Smooth muscle cell (in vitro differentiated cells): ENCODE data around the gene ACSF3. TPM values are rescaled to one million over a fixed set of nuclear protein-coding genes. Genes with fewer than 3 reads are reported as not detected.

Source experiments
- DNase-seq: peaks from one replicate; lab custom pipeline; 2025; ENCODE audit not compliant: unreplicated experiment; lab: John Stamatoyannopoulos, UW
- H2AFZ ChIP-seq: fragments of 200-600 bp; sonication (generic); 2 replicates; pipeline ENCODE4 v1.6.0; 2016; ENCODE audit warnings: antibody characterized with exemption, low read depth, mild to moderate bottlenecking
- H3F3A ChIP-seq: fragments of 200-600 bp; sonication (generic); 2 replicates; pipeline ENCODE4 v1.6.0; 2017; ENCODE audit warnings: antibody characterized with exemption, low read depth
- H3K27ac ChIP-seq: fragments of 200-600 bp; sonication (generic); 2 replicates; pipeline ENCODE4 v1.5.1; 2016; ENCODE audit warnings: low read depth, mild to moderate bottlenecking
- H3K27me3 ChIP-seq: fragments of 200-600 bp; sonication (generic); 2 replicates; pipeline ENCODE4 v1.6.1; 2016; ENCODE audit warnings: low read depth, mild to moderate bottlenecking
- H3K36me3 ChIP-seq: fragments of 200-600 bp; sonication (generic); 2 replicates; pipeline ENCODE4 v1.5.1; 2016; ENCODE audit warnings: low read depth
- H3K4me1 ChIP-seq: fragments of 200-600 bp; sonication (generic); 2 replicates; pipeline ENCODE4 v1.5.1; 2016; ENCODE audit warnings: low read depth
- H3K4me2 ChIP-seq: fragments of 200-600 bp; sonication (generic); 2 replicates; pipeline ENCODE4 v1.6.0; 2016; ENCODE audit warnings: mild to moderate bottlenecking
- H3K4me3 ChIP-seq: fragments of 200-600 bp; sonication (generic); 2 replicates; pipeline ENCODE4 v1.5.1; 2016; ENCODE audit warnings: mild to moderate bottlenecking
- H3K79me2 ChIP-seq: fragments of 200-600 bp; sonication (generic); 2 replicates; pipeline ENCODE4 v1.6.0; 2016; ENCODE audit warnings: low read depth, mild to moderate bottlenecking
- H3K9ac ChIP-seq: fragments of 200-600 bp; sonication (generic); 2 replicates; pipeline ENCODE4 v1.6.0; 2016; ENCODE audit warnings: low read depth
- H3K9me3 ChIP-seq: fragments of 200-600 bp; sonication (generic); replicated peaks from 2 replicates; pipeline ENCODE4 v1.5.1; 2016; ENCODE audit warnings: low read depth
- H4K20me1 ChIP-seq: fragments of 200-600 bp; sonication (generic); 2 replicates; pipeline ENCODE4 v1.6.0; 2016; ENCODE audit warnings: low read depth
- WGBS: methylation state at CpG from one replicate; pipeline ENCODE4 v1.1.7; 2016; ENCODE audit warnings: low lambda C conversion rate; 5-methylcytosine and 5-hydroxymethylcytosine counted together
- polyA plus RNA-seq: library from polyadenylated mRNA; unstranded; fragments of >200 nt; fragmentation: Nextera tagmentation; extraction: Ambion mirVana; gene quantifications from 2 replicates; pipeline ENCODE4 v1.2.1, GENCODE V29; 2016
- total RNA-seq: library from RNA; depleted of rRNA; stranded (reverse); fragments of >200 nt; gene quantifications from 2 replicates; pipeline ENCODE4 v1.2.3, GENCODE V29; 2014
- TF ChIP-seq, protein P1 (sequence below): fragments of 200-600 bp; sonication (generic); IDR thresholded peaks from 2 replicates; pipeline ENCODE4 v1.5.1; 2017; ENCODE audit warnings: borderline replicate concordance, mild to moderate bottlenecking, antibody characterized with exemption; ENCODE audit not compliant: insufficient read depth, poor library complexity, severe bottlenecking

ACSF3 gene
- total and polyA plus RNA-seq, 2 experiments from 2014 or later = 13.6 to 15.1 TPM

DNA sequence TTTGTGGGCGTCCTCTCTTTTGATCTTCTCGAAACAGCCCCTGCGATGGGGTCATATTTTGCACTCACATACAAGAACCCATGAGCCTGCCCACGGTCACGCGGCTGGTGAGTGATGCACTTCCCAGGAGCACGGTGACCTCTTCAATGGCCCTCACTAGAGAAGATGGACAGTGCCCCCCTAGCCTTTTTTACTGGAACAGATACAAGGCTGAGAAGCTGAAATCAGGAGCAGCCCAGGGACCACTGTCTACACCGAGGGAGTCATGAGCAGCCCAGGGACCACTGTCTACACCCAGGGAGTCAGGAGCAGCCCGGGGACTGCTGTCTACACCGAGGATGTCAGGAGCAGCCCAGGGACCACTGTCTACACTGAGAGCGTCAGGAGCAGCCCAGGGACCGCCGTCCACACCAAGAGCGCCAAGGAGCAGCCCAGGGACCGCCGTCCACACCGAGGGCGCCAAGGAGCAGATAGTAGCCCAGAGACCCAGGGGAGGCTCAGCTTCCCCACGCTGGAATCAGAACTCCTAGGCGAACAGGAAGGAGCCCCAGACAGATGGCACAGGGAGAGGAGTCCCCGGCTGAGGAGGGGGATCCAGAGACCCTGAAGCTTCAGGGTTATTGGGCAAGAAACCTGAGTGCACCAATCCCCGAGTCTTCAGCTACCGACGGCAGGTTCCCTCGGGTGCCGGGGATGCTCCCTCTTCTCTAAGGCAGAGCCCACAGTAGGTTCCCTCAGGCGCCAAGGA, 23.7 kb downstream of the ACSF3 start:
- H3K79me2 ChIP-seq = no peaks in the 10 kb centered on the region
- no peak overlapping the region for H3K4me3 ChIP-seq
- TF ChIP-seq, protein P1, sequence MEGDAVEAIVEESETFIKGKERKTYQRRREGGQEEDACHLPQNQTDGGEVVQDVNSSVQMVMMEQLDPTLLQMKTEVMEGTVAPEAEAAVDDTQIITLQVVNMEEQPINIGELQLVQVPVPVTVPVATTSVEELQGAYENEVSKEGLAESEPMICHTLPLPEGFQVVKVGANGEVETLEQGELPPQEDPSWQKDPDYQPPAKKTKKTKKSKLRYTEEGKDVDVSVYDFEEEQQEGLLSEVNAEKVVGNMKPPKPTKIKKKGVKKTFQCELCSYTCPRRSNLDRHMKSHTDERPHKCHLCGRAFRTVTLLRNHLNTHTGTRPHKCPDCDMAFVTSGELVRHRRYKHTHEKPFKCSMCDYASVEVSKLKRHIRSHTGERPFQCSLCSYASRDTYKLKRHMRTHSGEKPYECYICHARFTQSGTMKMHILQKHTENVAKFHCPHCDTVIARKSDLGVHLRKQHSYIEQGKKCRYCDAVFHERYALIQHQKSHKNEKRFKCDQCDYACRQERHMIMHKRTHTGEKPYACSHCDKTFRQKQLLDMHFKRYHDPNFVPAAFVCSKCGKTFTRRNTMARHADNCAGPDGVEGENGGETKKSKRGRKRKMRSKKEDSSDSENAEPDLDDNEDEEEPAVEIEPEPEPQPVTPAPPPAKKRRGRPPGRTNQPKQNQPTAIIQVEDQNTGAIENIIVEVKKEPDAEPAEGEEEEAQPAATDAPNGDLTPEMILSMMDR = no peak
- no peaks in the 10 kb centered on the region for H3K27me3 ChIP-seq
- no peak overlapping the region for H3K9ac ChIP-seq
- H2AFZ ChIP-seq = no peak overlapping the region
- H3K4me1 ChIP-seq = peaks cover 4% of the 10 kb centered on the region
- H4K20me1 ChIP-seq = no peaks in the 10 kb centered on the region
- no peak for DNase-seq
- WGBS = 98% methylated on average over 27 of the region's 27 CpGs
- no peak overlapping the region for H3K27ac ChIP-seq
- H3K36me3 ChIP-seq = no peaks in the 10 kb centered on the region
- no peaks in the 10 kb centered on the region for H3F3A ChIP-seq
- H3K9me3 ChIP-seq = no peaks in the 10 kb centered on the region
- no peak overlapping the region for H3K4me2 ChIP-seq

DNA sequence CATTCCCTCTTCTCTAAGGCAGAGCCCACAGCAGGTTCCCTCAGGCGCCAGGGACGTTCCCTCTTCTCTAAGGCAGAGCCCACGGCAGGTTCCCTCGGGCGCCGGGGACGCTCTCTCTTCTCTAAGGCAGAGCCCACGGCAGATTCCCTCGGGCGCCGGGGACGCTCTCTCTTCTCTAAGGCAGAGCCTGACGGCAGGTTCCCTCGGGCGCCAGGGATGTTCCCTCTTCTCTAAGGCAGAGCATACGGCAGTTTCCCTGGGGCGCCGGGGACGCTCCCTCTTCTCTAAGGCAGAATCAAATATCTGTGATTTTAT, 24.3 kb downstream of the ACSF3 start:
- DNase-seq = no peak
- H3K9me3 ChIP-seq = no peaks in the 10 kb centered on the region
- H3K4me1 ChIP-seq = peaks cover 4% of the 10 kb centered on the region
- 86% methylated on average over 19 of the region's 19 CpGs for WGBS
- H3K27ac ChIP-seq = no peak overlapping the region
- H3K36me3 ChIP-seq = no peaks in the 10 kb centered on the region
- no peak overlapping the region for H2AFZ ChIP-seq
- no peak overlapping the region for H3K9ac ChIP-seq
- no peaks in the 10 kb centered on the region for H3K27me3 ChIP-seq
- no peaks in the 10 kb centered on the region for H3K79me2 ChIP-seq
- no peaks in the 10 kb centered on the region for H3F3A ChIP-seq
- H4K20me1 ChIP-seq = no peaks in the 10 kb centered on the region
- TF ChIP-seq, protein P1 = no peak
- H3K4me3 ChIP-seq = no peak overlapping the region
- no peak overlapping the region for H3K4me2 ChIP-seq

DNA sequence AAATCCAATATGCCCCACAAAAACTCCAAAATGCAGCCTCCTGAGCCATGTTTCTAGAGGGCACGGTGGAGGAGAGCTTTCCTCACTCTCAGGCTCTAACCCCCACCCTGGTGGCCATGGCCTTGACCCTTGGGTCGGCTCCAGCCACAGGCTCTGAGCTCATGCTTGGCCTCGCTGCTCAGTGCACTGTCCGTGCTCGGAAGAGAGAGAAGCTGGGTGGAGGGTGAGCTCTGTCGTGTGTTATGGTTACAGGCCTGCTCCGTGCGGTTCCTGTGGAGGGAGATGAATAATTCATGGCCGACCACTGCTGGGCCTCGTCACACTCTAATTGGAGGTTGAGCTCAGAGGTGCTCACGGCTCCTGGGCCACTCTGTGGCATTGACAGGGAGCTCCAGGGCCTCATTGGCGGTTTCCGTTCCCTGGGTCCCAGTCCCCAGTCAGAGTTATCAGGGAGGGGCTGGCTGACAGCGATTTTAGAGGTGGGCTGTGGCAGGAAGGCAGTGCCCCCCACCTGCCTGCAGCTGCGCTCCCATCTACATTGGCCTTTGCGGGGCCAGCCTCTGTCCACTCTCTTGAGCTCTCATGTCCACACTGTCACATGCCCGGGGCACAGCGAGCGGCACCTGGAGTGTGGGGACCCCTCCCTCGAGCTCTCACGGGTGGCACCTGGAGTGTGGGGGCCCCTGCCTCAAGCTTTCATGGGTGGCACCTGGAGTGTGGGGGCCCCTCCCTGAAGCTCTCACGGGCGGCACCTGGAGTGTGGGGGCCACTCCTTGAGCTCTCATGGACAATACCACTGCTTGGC, 24.9 kb downstream of the ACSF3 start:
- DNase-seq = no peak
- Histone ChIP-seq H3K4me2 (no peak overlapping the region), H3K27ac (no peak overlapping the region), H3F3A (no peaks in the 10 kb centered on the region), H2AFZ (no peak overlapping the region), H3K9me3 (no peaks in the 10 kb centered on the region), H4K20me1 (no peaks in the 10 kb centered on the region), H3K4me1 (peaks cover 4% of the 10 kb centered on the region), H3K27me3 (no peaks in the 10 kb centered on the region), H3K79me2 (no peaks in the 10 kb centered on the region), H3K9ac (no peak overlapping the region), H3K36me3 (no peaks in the 10 kb centered on the region), H3K4me3 (no peak overlapping the region)
- WGBS = 92% methylated on average over 23 of the region's 23 CpGs
- TF ChIP-seq, protein P1 = no peak
